A673 (cell line): Measurements from ENCODE around the gene LGR6.

Experiments
- EZH2 ChIP-seq: fragments of 200-600 bp; sonication (generic); IDR thresholded peaks from 2 replicates; pipeline ENCODE4 v1.6.1; 2017; ENCODE audit warnings: borderline replicate concordance, low read depth, mild to moderate bottlenecking, mixed read lengths, antibody characterized with exemption, low read length; ENCODE audit not compliant: poor library complexity, severe bottlenecking
- TF ChIP-seq, protein P1 (sequence below): fragments of 300-800, 200-600 bp; sonication (generic); conservative IDR thresholded peaks from 2 replicates; pipeline ENCODE4 v1.5.1; 2017; ENCODE audit warnings: low read depth, mild to moderate bottlenecking, antibody characterized with exemption, low read length, moderate library complexity, mixed read lengths

DNA sequence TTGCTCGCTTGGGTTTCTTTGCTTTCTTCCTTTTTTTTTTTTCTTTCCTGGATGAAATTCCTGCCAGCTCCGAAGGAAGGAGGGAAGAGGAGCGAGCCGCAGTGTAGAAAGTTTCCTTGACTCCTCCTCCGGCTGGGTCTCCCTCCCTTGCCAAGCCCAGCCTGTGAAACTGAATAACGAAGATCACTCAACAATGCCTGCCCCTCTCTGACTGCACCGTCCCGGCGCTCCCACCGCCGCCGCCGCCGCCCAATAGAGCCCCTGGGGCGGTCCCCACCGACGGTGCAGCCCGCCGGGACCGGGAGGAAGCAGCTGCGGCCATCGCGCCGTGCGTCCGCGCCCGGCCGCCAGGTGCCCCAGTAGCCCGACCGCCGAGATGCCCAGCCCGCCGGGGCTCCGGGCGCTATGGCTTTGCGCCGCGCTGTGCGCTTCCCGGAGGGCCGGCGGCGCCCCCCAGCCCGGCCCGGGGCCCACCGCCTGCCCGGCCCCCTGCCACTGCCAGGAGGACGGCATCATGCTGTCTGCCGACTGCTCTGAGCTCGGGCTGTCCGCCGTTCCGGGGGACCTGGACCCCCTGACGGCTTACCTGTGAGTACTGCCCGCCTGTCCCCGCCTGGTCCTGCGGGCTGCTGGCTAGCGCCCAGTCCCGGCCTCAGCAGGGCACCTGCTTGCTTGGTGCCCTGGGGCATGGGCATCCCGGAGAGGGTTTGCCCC is at the start of gene LGR6:
- TF ChIP-seq, protein P1, sequence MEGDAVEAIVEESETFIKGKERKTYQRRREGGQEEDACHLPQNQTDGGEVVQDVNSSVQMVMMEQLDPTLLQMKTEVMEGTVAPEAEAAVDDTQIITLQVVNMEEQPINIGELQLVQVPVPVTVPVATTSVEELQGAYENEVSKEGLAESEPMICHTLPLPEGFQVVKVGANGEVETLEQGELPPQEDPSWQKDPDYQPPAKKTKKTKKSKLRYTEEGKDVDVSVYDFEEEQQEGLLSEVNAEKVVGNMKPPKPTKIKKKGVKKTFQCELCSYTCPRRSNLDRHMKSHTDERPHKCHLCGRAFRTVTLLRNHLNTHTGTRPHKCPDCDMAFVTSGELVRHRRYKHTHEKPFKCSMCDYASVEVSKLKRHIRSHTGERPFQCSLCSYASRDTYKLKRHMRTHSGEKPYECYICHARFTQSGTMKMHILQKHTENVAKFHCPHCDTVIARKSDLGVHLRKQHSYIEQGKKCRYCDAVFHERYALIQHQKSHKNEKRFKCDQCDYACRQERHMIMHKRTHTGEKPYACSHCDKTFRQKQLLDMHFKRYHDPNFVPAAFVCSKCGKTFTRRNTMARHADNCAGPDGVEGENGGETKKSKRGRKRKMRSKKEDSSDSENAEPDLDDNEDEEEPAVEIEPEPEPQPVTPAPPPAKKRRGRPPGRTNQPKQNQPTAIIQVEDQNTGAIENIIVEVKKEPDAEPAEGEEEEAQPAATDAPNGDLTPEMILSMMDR = no peak
- TF ChIP-seq EZH2 = peak; percentile 89
